GM12872 (cell line): ENCODE measurements around the gene RASL10A.

ENCODE experiments used
- CTCF ChIP-seq: IDR thresholded peaks from 3 replicates; pipeline ENCODE4 v1.5.1; 2011; ENCODE audit warnings: low read depth, mild to moderate bottlenecking, low read length, moderate library complexity; ENCODE audit not compliant: insufficient read depth

The RASL10A gene

GRCh38 chr22:29268511-29269229 lies 46.8 kb downstream of the RASL10A start:
- no peak for TF ChIP-seq CTCF

- no peak for TF ChIP-seq CTCF
These were observed 47.5 kb downstream of the RASL10A start, which contains the start of the genes EWSR1 and RHBDD3 for GRCh38 chr22:29267858-29268510. TSS of gene EWSR1 (plus strand) at chr22:29268268. CDS start at chr22:29268337, 69 bp downstream. TSS of gene RHBDD3 (minus strand) at chr22:29267981. CDS start at chr22:29265626, 2,355 bp downstream.

GRCh38 chr22:29267462-29267857 lies 48.0 kb downstream of the RASL10A start:
- TF ChIP-seq CTCF: no peak

- TF ChIP-seq CTCF: no peak
These were observed 48.7 kb downstream of the RASL10A start for GRCh38 chr22:29266564-29267461.

GRCh38 chr22:29265929-29266328 lies 49.6 kb downstream of the RASL10A start:
- no peak for TF ChIP-seq CTCF

GRCh38 chr22:29265305-29265704 lies 50.2 kb downstream of the RASL10A start:
- no peak for TF ChIP-seq CTCF

GRCh38 chr22:29263791-29264276 lies 51.7 kb downstream of the RASL10A start:
- no peak for TF ChIP-seq CTCF
